SK-N-MC (cell line): ENCODE results near the gene BICD1.

Source experiments
- DNase-seq: peaks from one replicate; pipeline ENCODE4 v3.0.0-alpha.2; 2011; ENCODE audit warnings: low read depth, low spot score
- H3K27ac ChIP-seq: fragments of 200-600 bp; sonication (generic); 2 replicates; pipeline ENCODE4 v1.5.1; 2016; ENCODE audit warnings: mixed run types
- H3K36me3 ChIP-seq: fragments of 200-600 bp; sonication (generic); 2 replicates; pipeline ENCODE4 v1.6.1; 2017; ENCODE audit warnings: antibody characterized with exemption, low read length, mixed read lengths; ENCODE audit not compliant: insufficient read depth
- H3K4me3 ChIP-seq: fragments of 200-600 bp; sonication (generic); 2 replicates; pipeline ENCODE4 v1.5.1; 2016
- H3K9ac ChIP-seq: fragments of 200-600 bp; sonication (generic); 2 replicates; pipeline ENCODE4 v1.8.0; 2017; ENCODE audit warnings: mixed run types, mixed read lengths; ENCODE audit not compliant: insufficient read length
- H3K9me3 ChIP-seq: fragments of 200-600 bp; sonication (generic); 2 replicates; pipeline ENCODE4 v1.6.1; 2017; ENCODE audit warnings: low read depth, mild to moderate bottlenecking, antibody characterized with exemption, low read length, moderate library complexity, mixed read lengths
- EZH2 ChIP-seq: fragments of 200-600 bp; sonication (generic); IDR thresholded peaks from one replicate; pipeline ENCODE4 v1.6.1; 2017; ENCODE audit warnings: antibody characterized with exemption
- FOXP2 ChIP-seq: optimal IDR thresholded peaks from 2 replicates; pipeline ENCODE3; 2011; ENCODE audit warnings: mild to moderate bottlenecking, moderate library complexity; ENCODE audit not compliant: insufficient read depth; ENCODE audit errors: extremely low read length, control extremely low read depth
- POLR2AphosphoS5 ChIP-seq: IDR thresholded peaks from 2 replicates; pipeline ENCODE4 v1.6.1; 2012; ENCODE audit warnings: mild to moderate bottlenecking, low read depth, low read length, borderline replicate concordance

Gene BICD1

DNA sequence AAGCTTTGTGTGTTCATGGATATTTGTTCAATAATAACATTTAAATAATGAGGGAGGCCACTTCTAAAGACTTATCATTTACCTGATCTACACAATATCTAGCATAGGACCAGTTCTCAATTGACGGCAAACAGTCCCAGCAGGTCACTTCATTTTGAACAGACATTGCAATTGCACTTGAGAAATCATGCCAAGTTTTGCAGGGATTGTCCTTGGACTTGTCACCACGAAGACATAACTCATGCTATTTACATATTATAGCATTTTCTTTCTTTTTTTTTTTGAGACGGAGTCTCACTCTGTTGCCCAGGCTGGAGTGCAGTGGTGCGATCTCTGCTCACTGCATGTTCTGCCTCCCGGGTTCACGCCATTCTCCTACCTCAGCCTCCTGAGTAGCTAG lies 34.5 kb upstream of the BICD1 start:
- Histone ChIP-seq H3K27ac (no peak overlapping the region), H3K4me3 (no peak overlapping the region), H3K36me3 (no peaks in the 10 kb centered on the region), H3K9me3 (no peaks in the 10 kb centered on the region), H3K9ac (no peak overlapping the region)
- TF ChIP-seq FOXP2, result no peak
- no peak for TF ChIP-seq POLR2AphosphoS5
- no peak for TF ChIP-seq EZH2
- DNase-seq, result no peak

DNA sequence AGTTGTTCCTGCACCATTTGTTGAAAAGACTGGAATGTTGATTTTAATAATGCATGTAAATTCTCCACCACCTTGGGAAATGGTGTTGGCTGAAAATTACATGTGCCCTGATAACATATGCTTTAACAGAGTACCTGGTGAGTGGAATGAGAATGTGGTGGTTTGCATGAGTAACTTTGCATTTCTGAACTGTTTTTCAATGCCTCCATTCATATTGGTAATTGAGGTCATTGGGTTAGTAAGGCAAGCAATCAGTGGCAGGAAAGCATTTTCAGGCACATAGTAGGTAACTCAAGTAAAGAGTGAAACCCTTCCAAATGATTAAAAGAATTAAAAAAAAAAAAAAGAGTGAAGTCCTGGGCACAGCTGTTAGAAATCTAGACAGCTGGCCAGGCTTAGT lies 32.2 kb upstream of the BICD1 start:
- no peak overlapping the region for H3K27ac ChIP-seq
- H3K9me3 ChIP-seq, result no peaks in the 10 kb centered on the region
- DNase-seq, result no peak
- H3K36me3 ChIP-seq, result no peaks in the 10 kb centered on the region
- no peak overlapping the region for H3K9ac ChIP-seq
- no peak for TF ChIP-seq EZH2
- no peak for TF ChIP-seq POLR2AphosphoS5
- TF ChIP-seq FOXP2, result no peak
- H3K4me3 ChIP-seq, result no peak overlapping the region

DNA sequence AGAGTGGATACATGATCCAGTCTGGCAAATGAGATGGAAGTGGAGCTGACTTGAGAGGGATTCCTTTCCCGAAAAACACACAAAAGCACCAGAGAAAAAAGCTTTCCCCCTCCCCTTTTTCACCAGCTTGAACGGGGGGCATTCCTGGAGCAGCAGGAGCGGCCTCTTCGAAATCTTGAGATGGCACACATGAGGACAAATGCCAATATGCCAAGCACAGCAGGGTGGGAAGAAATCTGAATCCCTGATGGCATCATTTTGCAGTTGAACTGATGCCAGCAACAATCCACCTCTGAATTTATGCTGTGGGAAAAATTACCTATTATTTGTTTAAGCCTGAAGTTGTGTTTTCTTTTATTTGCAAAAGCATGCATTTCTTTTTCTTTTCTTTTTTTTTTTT lies 29.7 kb upstream of the BICD1 start:
- Histone ChIP-seq H3K27ac (no peak overlapping the region), H3K9me3 (no peaks in the 10 kb centered on the region), H3K36me3 (no peaks in the 10 kb centered on the region), H3K4me3 (no peak overlapping the region), H3K9ac (no peak overlapping the region)
- TF ChIP-seq FOXP2 (no peak), EZH2 (no peak), POLR2AphosphoS5 (no peak)
- DNase-seq, result no peak

DNA sequence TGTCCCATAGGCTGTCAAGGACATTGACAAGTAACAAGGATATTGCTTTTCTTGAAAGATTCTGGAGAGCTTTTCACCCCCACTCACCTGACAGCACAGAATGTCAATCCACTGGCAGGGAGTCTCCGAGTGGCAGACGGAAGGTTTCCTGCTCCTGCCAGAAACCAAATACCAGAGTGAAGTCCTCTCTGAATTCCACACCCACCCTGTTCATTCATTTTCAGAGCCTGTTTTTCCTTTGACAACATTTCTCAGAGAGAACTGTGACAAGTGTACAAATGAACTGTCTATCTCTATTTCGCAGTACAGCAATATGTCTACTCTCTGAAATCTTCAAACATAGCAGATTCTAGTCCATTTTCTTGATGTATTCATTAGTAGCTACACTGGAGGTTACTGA lies 26.2 kb upstream of the BICD1 start:
- DNase-seq, result no peak
- TF ChIP-seq EZH2, result no peak
- TF ChIP-seq FOXP2, result no peak
- no peak for TF ChIP-seq POLR2AphosphoS5
- H3K36me3 ChIP-seq, result no peaks in the 10 kb centered on the region

DNA sequence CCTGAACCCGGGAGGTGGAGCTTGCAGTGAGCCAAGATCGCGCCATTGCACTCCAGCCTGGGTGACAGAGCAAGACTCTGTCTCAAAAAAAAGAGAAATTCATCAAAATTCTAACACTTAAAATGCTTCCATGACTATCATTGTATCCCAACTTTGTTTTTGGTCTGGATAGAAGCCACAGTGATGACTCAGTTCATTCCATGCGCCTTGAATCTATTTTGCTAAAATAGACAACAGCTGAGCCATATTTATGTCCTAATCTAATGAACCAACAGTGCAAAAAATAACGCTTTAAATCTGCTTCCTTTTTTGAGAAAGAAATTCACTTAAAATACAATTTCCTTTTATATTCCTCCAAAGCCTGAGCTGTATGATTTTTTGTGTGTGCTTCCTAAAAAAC lies 23.2 kb upstream of the BICD1 start:
- Histone ChIP-seq H3K4me3 (no peak overlapping the region), H3K9ac (no peak overlapping the region), H3K36me3 (no peaks in the 10 kb centered on the region), H3K27ac (no peak overlapping the region), H3K9me3 (no peaks in the 10 kb centered on the region)
- no peak for DNase-seq
- TF ChIP-seq POLR2AphosphoS5, result no peak

More for the DNA sequence above, 26.2 kb upstream of the BICD1 start:
- Histone ChIP-seq H3K9ac (no peak overlapping the region), H3K27ac (no peak overlapping the region), H3K4me3 (no peak overlapping the region), H3K9me3 (no peaks in the 10 kb centered on the region)

DNA sequence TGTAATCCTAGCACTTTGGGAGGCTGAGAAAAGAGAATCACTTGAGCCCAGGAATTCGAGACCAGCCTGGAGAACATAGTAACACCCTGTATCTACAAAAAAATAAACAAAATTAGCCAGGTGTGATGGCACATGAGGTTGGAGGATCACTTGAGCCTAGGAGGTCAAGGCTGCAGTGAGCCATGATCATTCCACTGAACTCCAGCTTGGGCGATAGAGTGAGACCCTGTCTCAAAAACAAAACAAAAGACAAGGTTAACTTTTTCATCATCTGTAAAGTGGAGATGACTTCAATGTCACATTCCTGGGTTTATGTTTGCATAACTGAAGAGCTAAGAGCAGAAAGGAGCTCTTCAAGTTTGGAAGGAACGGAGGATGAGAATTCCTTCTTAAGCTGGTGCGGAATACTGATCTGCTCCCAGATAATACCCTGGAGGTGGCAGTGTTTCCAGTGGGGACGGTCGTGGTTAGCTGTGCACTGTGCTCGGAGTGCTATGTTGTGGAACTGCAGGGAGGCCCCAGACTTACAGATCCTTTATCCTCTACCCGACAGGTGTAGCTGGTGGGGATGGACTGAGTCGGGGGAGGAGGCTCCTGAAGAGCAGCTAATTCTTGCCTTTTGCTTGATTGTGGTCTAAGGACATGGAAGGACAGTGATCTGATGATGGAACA lies 22.5 kb upstream of the BICD1 start:
- no peaks in the 10 kb centered on the region for H3K36me3 ChIP-seq
- no peak overlapping the region for H3K27ac ChIP-seq

DNA sequence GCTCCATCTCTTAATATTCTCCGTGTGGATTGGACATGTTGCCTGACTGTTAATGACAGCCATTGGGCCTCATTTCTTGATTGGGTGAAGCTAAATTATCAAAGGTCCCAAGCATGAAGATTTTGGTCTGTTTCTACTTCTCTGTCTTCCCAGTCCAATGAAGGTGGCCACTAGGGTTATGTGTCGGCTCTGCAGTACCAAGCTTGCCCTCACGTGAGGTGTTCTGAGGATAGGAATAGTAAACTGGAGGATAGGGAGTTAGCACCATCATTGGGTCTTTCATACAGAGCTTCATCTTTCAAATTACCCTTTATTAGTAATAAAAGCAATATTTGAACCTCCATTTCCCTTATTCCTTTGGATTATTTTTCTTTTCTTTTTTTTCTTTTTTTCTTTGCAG lies 21.9 kb upstream of the BICD1 start:
- Histone ChIP-seq H3K9me3 (no peaks in the 10 kb centered on the region), H3K27ac (no peak overlapping the region), H3K9ac (no peak overlapping the region), H3K36me3 (no peaks in the 10 kb centered on the region), H3K4me3 (no peak overlapping the region)
- DNase-seq, result no peak
- TF ChIP-seq EZH2, result no peak

More for the DNA sequence above, 22.5 kb upstream of the BICD1 start:
- Histone ChIP-seq H3K9me3 (no peaks in the 10 kb centered on the region), H3K9ac (no peak overlapping the region), H3K4me3 (no peak overlapping the region)
- TF ChIP-seq POLR2AphosphoS5 (no peak), EZH2 (no peak), FOXP2 (no peak)
- no peak for DNase-seq

DNA sequence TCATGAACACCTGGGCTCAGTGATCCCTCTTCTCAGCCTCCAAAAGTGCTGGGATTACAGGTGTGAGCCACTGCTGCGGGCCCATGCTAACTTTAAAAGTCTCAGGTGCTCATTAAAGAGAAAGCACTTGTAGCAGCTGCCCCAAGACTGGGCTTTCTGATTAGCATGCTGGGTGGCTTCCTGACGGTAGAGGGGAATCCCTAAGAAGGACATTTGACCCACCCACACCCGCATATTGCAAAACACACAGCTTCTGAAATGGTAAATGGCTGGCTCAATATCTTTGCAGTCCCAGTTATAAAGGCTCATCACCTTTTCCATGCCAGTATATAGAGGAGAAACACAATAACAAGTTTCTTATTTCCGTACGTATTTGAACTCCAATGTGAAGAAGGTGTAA lies 19.3 kb upstream of the BICD1 start:
- Histone ChIP-seq H3K27ac (no peak overlapping the region), H3K36me3 (no peaks in the 10 kb centered on the region), H3K9me3 (no peaks in the 10 kb centered on the region), H3K4me3 (no peak overlapping the region), H3K9ac (no peak overlapping the region)
- TF ChIP-seq FOXP2 (no peak), EZH2 (no peak), POLR2AphosphoS5 (no peak)
- no peak for DNase-seq

DNA sequence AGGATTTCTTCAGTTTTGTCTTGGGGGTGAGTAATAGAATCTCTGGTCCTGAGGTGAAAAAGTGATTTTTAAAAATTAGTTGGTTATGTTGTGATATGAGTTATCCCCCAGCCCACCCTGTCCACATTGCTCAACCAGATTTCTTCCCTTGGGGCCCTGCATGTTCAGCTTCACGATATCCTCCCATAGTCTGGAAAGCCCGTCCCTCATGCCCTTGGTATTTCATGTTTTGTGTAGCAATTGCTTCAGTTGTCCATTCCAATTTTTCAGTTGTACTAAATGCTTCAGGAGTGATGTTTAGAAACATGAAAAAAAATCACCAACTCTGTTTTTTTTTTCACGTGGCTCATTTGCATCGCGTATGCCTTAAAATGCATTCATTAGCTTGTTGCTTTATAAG lies 17.5 kb upstream of the BICD1 start:
- Histone ChIP-seq H3K36me3 (no peaks in the 10 kb centered on the region), H3K4me3 (no peak overlapping the region), H3K9me3 (no peaks in the 10 kb centered on the region), H3K9ac (no peak overlapping the region), H3K27ac (no peak overlapping the region)
- no peak for TF ChIP-seq EZH2
- no peak for DNase-seq
